Stimulated activated CD4-positive, alpha-beta T cell treated with anti-CD3 and anti-CD28 coated beads, Interleukin-12 subunit alpha, Interleukin-12 subunit beta, amount 100 ng/mL, for 24 hours (primary cell): ENCODE measurements around the gene EIF3K.

Experiments
- DNase-seq, 2 experiments: peaks; one replicate each; pipeline ENCODE4 v3.0.0-alpha.2; 2020; ENCODE audit warnings: low read depth in 2 of 2

The EIF3K gene

GRCh38 chr19:38684078-38684861, 65.3 kb downstream of the EIF3K start:
- peak in 1 of 2 experiments; percentile 24 for DNase-seq

- DNase-seq = no peak
Observed at GRCh38 chr19:38684862-38685665, 66.1 kb downstream of the EIF3K start.

GRCh38 chr19:38685666-38686529, 66.9 kb downstream of the EIF3K start:
- DNase-seq = no peak

GRCh38 chr19:38686530-38686888, 67.5 kb downstream of the EIF3K start:
- DNase-seq = peak in 1 of 2 experiments; percentile 19
